K562 (cell line): ENCODE measurements around the gene RBSN. TPM values are rescaled to one million over a fixed set of nuclear protein-coding genes. Genes with fewer than 3 reads are reported as not detected.

Experiments used
- ARID1B ChIP-seq: fragments of 450-650 bp; IDR thresholded peaks from 2 replicates; pipeline ENCODE4 v1.6.1; 2016; ENCODE audit warnings: antibody characterized with exemption, mild to moderate bottlenecking, inconsistent platforms
- CBFA2T3 ChIP-seq: fragments of 450-650 bp; IDR thresholded peaks from 2 replicates; pipeline ENCODE4 v1.6.1; 2017
- DIDO1 ChIP-seq: fragments of 450-650 bp; IDR thresholded peaks from 2 replicates; pipeline ENCODE4 v1.6.1; 2016; ENCODE audit warnings: low read depth, missing biosample characterization, missing genetic modification characterization
- FIP1L1 ChIP-seq: fragments of 200-400 bp; formaldehyde crosslinking; IDR thresholded peaks from 2 replicates; pipeline ENCODE4 v1.6.1; 2018; ENCODE audit warnings: mild to moderate bottlenecking, low read depth, low read length; ENCODE audit not compliant: poor library complexity, severe bottlenecking
- FOS ChIP-seq: IDR thresholded peaks from 3 replicates; pipeline ENCODE4 v1.6.1; 2011; ENCODE audit not compliant: insufficient read length; ENCODE audit errors: extremely low read depth
- FOXJ2 ChIP-seq: fragments of 200-800 bp; sonication (Bioruptor generic); IDR thresholded peaks from 2 replicates; pipeline ENCODE4 v1.6.1; 2016; ENCODE audit warnings: missing genetic modification characterization, missing compliant biosample characterization
- FOXO4 ChIP-seq: fragments of 450-650 bp; formaldehyde crosslinking; IDR thresholded peaks from 2 replicates; pipeline ENCODE4 v1.4.0; 2020; ENCODE audit warnings: mild to moderate bottlenecking, moderate library complexity
- GTF2A2 ChIP-seq: IDR thresholded peaks from 2 replicates; pipeline ENCODE4 v1.6.1; 2016; ENCODE audit warnings: mild to moderate bottlenecking, missing genetic modification characterization, missing compliant biosample characterization
- HES1 ChIP-seq: fragments of 450-650 bp; IDR thresholded peaks from 2 replicates; pipeline ENCODE4 v1.6.1; 2016; ENCODE audit warnings: low read depth, mild to moderate bottlenecking, moderate library complexity
- HOMEZ ChIP-seq: fragments of 250-450 bp; sonication (Bioruptor Pico); IDR thresholded peaks from 2 replicates; pipeline ENCODE4 v1.4.0; 2020; ENCODE audit warnings: mild to moderate bottlenecking, moderate library complexity
- KDM4B ChIP-seq, 2 experiments: fragments of 450-650 bp in 1 of 2; sonication (generic) in 1 of 2; IDR thresholded peaks; 2 replicates each; pipeline ENCODE4 v1.6.1; 2016 to 2017; ENCODE audit warnings: borderline replicate concordance in 2 of 2, antibody characterized with exemption in 1 of 2, low read depth in 1 of 2, mild to moderate bottlenecking in 1 of 2
- MIER1 ChIP-seq: fragments of 450-650 bp; IDR thresholded peaks from 2 replicates; pipeline ENCODE4 v1.6.1; 2016; ENCODE audit warnings: antibody characterized with exemption, mild to moderate bottlenecking, low read depth
- NCOR1 ChIP-seq: fragments of 450-650 bp; IDR thresholded peaks from 2 replicates; pipeline ENCODE4 v1.6.1; 2016; ENCODE audit warnings: mild to moderate bottlenecking, moderate library complexity
- SOX6 ChIP-seq: fragments of 450-650 bp; IDR thresholded peaks from 2 replicates; pipeline ENCODE4 v1.6.1; 2014; ENCODE audit warnings: mild to moderate bottlenecking
- ZBED1 ChIP-seq: IDR thresholded peaks from 2 replicates; pipeline ENCODE4 v1.6.1; 2014
- ZBTB33 ChIP-seq: sonication (generic); formaldehyde crosslinking; IDR thresholded peaks from 2 replicates; pipeline ENCODE4 v1.8.1; 2023; ENCODE audit warnings: mild to moderate bottlenecking, missing genetic modification reagents
- ZFX ChIP-seq: sonication (generic); formaldehyde crosslinking; IDR thresholded peaks from 2 replicates; pipeline ENCODE4 v1.8.0; 2022; ENCODE audit warnings: mild to moderate bottlenecking, missing genetic modification reagents, moderate library complexity
- ZNF121 ChIP-seq: sonication (generic); formaldehyde crosslinking; conservative IDR thresholded peaks from 2 replicates; pipeline ENCODE4 v1.8.0; 2022; ENCODE audit warnings: missing genetic modification reagents
- ZNF253 ChIP-seq: fragments of 250-450 bp; sonication (Bioruptor Pico); conservative IDR thresholded peaks from 2 replicates; pipeline ENCODE4 v1.6.1; 2021; ENCODE audit warnings: mild to moderate bottlenecking
- ZNF316 ChIP-seq: fragments of 450-650 bp; IDR thresholded peaks from 2 replicates; pipeline ENCODE4 v1.6.1; 2016
- ZNF592 ChIP-seq: fragments of 450-650 bp; IDR thresholded peaks from 2 replicates; pipeline ENCODE4 v1.6.1; 2017; ENCODE audit warnings: antibody characterized with exemption, mild to moderate bottlenecking
- ZNF77 ChIP-seq: fragments of 250-450 bp; sonication (Bioruptor Pico); IDR thresholded peaks from 2 replicates; pipeline ENCODE4 v1.5.0; 2020
- polyA plus RNA-seq, 8 experiments: library from polyadenylated mRNA; depleted of rRNA in 4 of 8; stranded (reverse) in 5 of 8; unstranded in 3 of 8; fragments of >200 nt; fragmentation: Nextera tagmentation in 2 of 8; fragmentation: Illumina TruSeq in 1 of 8; extraction: Ambion mirVana in 2 of 8; extraction: Trizol in 1 of 8; gene quantifications; 2 replicates each; pipeline versions ENCODE4 v1.2.1 to v1.2.3, GENCODE V29; 2011 to 2014; ENCODE audit warnings: inconsistent platforms in 1 of 8, missing spikeins in 1 of 8
- total RNA-seq, 7 experiments: library from RNA; depleted of rRNA in 6 of 7; stranded (reverse); fragments of >200 nt in 6 of 7; fragmentation: Illumina TruSeq in 2 of 7; extraction: Trizol in 2 of 7; gene quantifications; 2 replicates each; pipeline versions ENCODE4 v1.2.1 to v1.2.3, GENCODE V29; 2011 to 2021; ENCODE audit warnings: low replicate concordance in 1 of 7

RBSN gene
- total and polyA plus RNA-seq, 9 of the 15 experiments (the other 6 are each of a cell fraction or from before 2014, with no cell fraction given): 2.9 to 19.6 (median 15.0) TPM

- TF ChIP-seq HOMEZ (CRISPR knock-in tag) (no peak), ZFX (CRISPR knock-in tag) (no peak), ZBTB33 (CRISPR knock-in tag) (no peak), DIDO1 (tag) (no peak), SOX6 (peak; percentile 69), ARID1B (peak; percentile 67), KDM4B (IDR thresholded peaks at IDR 0.05; ENCODE audit: borderline replicate concordance in 2 of 2, low read depth in 1 of 2) (no peak), FOS (no peak), ZNF592 (no peak), FOXO4 (CRISPR knock-in tag) (no peak), CBFA2T3 (peak; percentile 72), FIP1L1 (no peak), ZNF253 (CRISPR knock-in tag) (no peak), FOXJ2 (no peak), ZNF121 (CRISPR knock-in tag) (no peak), ZNF77 (no peak), HES1 (no peak), ZBED1 (no peak), GTF2A2 (tag) (no peak), MIER1 (no peak), NCOR1 (peak; percentile 50; the same call in 1 of the 2 replicates), ZNF316 (peak; percentile 81)
Measured at GRCh38 chr3:15042936-15043335, 56.0 kb downstream of the RBSN start (continued).
